Measurements from ENCODE around the gene ABHD1. TPM values are rescaled to one million over a fixed set of nuclear protein-coding genes. Genes with fewer than 3 reads are reported as not detected.

The ABHD1 gene
- total and polyA plus RNA-seq, 2 donors (not counting 1 experiment from before 2014, with no cell fraction given): 0.08 to 0.17 TPM

DNA sequence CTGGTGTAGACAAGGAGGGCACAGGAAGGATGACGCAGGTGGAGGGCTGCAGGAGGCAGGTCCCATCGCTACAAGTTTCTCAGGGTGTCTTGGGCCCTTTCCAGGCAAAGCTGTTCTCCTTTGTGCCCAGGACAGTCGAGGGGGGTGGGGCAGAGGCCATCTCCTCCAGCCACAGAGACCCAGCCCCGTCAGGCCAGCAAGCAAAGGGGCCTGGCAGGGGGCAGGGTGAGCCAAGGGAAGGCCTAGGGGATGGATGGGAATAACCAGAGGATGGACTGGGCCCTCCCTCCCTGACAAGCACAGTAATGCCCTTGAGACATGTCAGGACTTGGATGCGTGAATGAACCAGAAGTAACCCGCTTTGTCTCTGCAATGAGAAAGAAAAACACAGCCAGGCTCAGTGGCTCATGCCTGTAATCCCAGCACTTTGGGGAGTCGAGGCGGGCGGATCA, 31.5 kb downstream of the ABHD1 start:
- H3K36me3 ChIP-seq (ENCODE audit: control insufficient read depth, insufficient read depth, low read length): no peaks in the 10 kb centered on the region
- H3K27me3 ChIP-seq (ENCODE audit: control insufficient read depth, insufficient read depth, low read length): peaks cover 20% of the 10 kb centered on the region
- no peak overlapping the region for H2AFZ ChIP-seq (ENCODE audit: low read length)
- H3K4me3 ChIP-seq (replicated peaks in 1 of 4; ENCODE audit: control extremely low read depth in 1 of 4, insufficient read depth in 1 of 4, low read depth in 3 of 4, low read length in 4 of 4): no peak overlapping the region
- no peak overlapping the region for H3K4me2 ChIP-seq (ENCODE audit: extremely low read depth, insufficient read depth, low read length)
- no peaks in the 10 kb centered on the region for H3K4me1 ChIP-seq (ENCODE audit: control insufficient read depth, extremely low read depth, insufficient read depth, low read length)
- no peak overlapping the region for H3K9ac ChIP-seq (ENCODE audit: insufficient read depth, low read length)
- no peaks in the 10 kb centered on the region for H3K79me2 ChIP-seq (ENCODE audit: control insufficient read depth, insufficient read depth, low read length)
- TF ChIP-seq, protein P1, sequence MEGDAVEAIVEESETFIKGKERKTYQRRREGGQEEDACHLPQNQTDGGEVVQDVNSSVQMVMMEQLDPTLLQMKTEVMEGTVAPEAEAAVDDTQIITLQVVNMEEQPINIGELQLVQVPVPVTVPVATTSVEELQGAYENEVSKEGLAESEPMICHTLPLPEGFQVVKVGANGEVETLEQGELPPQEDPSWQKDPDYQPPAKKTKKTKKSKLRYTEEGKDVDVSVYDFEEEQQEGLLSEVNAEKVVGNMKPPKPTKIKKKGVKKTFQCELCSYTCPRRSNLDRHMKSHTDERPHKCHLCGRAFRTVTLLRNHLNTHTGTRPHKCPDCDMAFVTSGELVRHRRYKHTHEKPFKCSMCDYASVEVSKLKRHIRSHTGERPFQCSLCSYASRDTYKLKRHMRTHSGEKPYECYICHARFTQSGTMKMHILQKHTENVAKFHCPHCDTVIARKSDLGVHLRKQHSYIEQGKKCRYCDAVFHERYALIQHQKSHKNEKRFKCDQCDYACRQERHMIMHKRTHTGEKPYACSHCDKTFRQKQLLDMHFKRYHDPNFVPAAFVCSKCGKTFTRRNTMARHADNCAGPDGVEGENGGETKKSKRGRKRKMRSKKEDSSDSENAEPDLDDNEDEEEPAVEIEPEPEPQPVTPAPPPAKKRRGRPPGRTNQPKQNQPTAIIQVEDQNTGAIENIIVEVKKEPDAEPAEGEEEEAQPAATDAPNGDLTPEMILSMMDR (conservative IDR thresholded peaks at IDR 0.05 in 1 of 2, IDR thresholded peaks at IDR 0.05 in 1 of 2; ENCODE audit: low read depth in 1 of 2, low read length in 2 of 2): no peak
- H4K20me1 ChIP-seq (ENCODE audit: control insufficient read depth, extremely low read depth, insufficient read depth, low read length): no peaks in the 10 kb centered on the region
- no peaks in the 10 kb centered on the region for H3K9me3 ChIP-seq (ENCODE audit: control insufficient read depth, insufficient read depth, low read depth, low read length)
- no peak for DNase-seq (ENCODE audit: low read depth in 2 of 2)
- H3K27ac ChIP-seq (ENCODE audit: insufficient read depth, low read length): no peak overlapping the region

DNA sequence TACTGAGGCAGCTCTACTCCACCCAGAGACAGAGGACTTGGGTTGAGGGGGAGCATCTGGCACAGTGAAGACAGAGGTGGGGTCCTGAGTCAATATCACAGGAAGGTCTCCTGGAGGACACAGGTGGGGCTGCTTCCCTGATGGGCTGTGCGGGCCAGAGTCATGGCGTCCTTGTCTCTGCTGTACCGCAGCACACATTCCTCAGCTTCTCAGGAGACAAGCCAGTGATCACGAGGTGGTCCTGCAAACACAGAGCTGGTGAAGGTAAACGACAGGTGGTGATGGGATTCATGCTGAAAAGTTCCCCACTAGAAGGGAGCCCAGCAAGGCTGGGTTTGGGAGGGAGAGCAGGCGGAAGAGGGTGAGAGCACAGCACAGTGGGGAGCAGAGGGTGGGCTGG, 34.9 kb downstream of the ABHD1 start:
- no peaks in the 10 kb centered on the region for H3K9me3 ChIP-seq (ENCODE audit: control insufficient read depth, insufficient read depth, low read depth, low read length)
- no peak for TF ChIP-seq EZH2 (IDR thresholded peaks at IDR 0.05; ENCODE audit: low read length, missing control alignments)
- TF ChIP-seq, protein P1 (conservative IDR thresholded peaks at IDR 0.05 in 1 of 2, IDR thresholded peaks at IDR 0.05 in 1 of 2; ENCODE audit: low read depth in 1 of 2, low read length in 2 of 2): no peak
- H3K4me3 ChIP-seq (replicated peaks in 1 of 4; ENCODE audit: control extremely low read depth in 1 of 4, insufficient read depth in 1 of 4, low read depth in 3 of 4, low read length in 4 of 4): no peak overlapping the region
- no peak for DNase-seq (ENCODE audit: low read depth in 2 of 2)
- no peak overlapping the region for H3K27ac ChIP-seq (ENCODE audit: insufficient read depth, low read length)
- no peaks in the 10 kb centered on the region for H3K4me1 ChIP-seq (ENCODE audit: control insufficient read depth, extremely low read depth, insufficient read depth, low read length)
- no peak overlapping the region for H3K9ac ChIP-seq (ENCODE audit: insufficient read depth, low read length)
- H3K79me2 ChIP-seq (ENCODE audit: control insufficient read depth, insufficient read depth, low read length): no peaks in the 10 kb centered on the region
- H3K36me3 ChIP-seq (ENCODE audit: control insufficient read depth, insufficient read depth, low read length): no peaks in the 10 kb centered on the region
- H3K27me3 ChIP-seq (ENCODE audit: control insufficient read depth, insufficient read depth, low read length): peaks cover 8% of the 10 kb centered on the region
- no peak overlapping the region for H3K4me2 ChIP-seq (ENCODE audit: extremely low read depth, insufficient read depth, low read length)
- no peak overlapping the region for H2AFZ ChIP-seq (ENCODE audit: low read length)
- H4K20me1 ChIP-seq (ENCODE audit: control insufficient read depth, extremely low read depth, insufficient read depth, low read length): no peaks in the 10 kb centered on the region

DNA sequence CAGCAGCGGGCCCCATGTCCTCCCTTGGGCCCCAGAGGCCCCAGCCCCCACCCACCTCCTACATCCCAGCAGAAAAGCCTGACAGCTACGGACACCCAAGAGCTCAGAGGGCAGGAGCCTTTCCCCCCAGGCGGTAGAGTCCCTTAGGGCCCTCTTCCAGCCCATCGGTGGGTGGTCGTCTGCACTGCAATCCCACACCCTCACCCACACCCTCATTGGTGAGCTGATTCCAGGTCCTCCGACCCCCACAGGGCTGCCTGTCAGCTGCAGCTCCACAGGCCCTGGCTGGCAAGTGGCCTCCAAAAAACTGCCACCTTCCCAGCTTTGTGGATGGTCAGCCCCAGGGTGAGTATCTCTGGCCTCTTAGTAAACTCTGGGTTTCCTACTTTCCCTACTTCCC, 35.7 kb downstream of the ABHD1 start:
- TF ChIP-seq EZH2 (IDR thresholded peaks at IDR 0.05; ENCODE audit: low read length, missing control alignments): no peak
- TF ChIP-seq, protein P1 (conservative IDR thresholded peaks at IDR 0.05 in 1 of 2, IDR thresholded peaks at IDR 0.05 in 1 of 2; ENCODE audit: low read depth in 1 of 2, low read length in 2 of 2): no peak

More for the DNA sequence above, 35.7 kb downstream of the ABHD1 start:
- Histone ChIP-seq H2AFZ (ENCODE audit: low read length) (no peak overlapping the region), H3K4me3 (replicated peaks in 1 of 4; ENCODE audit: control extremely low read depth in 1 of 4, insufficient read depth in 1 of 4, low read depth in 3 of 4, low read length in 4 of 4) (no peak overlapping the region), H3K27ac (ENCODE audit: insufficient read depth, low read length) (no peak overlapping the region), H3K9ac (ENCODE audit: insufficient read depth, low read length) (no peak overlapping the region), H3K4me1 (ENCODE audit: control insufficient read depth, extremely low read depth, insufficient read depth, low read length) (no peaks in the 10 kb centered on the region), H3K9me3 (ENCODE audit: control insufficient read depth, insufficient read depth, low read depth, low read length) (no peaks in the 10 kb centered on the region), H4K20me1 (ENCODE audit: control insufficient read depth, extremely low read depth, insufficient read depth, low read length) (no peaks in the 10 kb centered on the region), H3K79me2 (ENCODE audit: control insufficient read depth, insufficient read depth, low read length) (no peaks in the 10 kb centered on the region), H3K4me2 (ENCODE audit: extremely low read depth, insufficient read depth, low read length) (no peak overlapping the region), H3K27me3 (ENCODE audit: control insufficient read depth, insufficient read depth, low read length) (peaks cover 7% of the 10 kb centered on the region), H3K36me3 (ENCODE audit: control insufficient read depth, insufficient read depth, low read length) (no peaks in the 10 kb centered on the region)
- no peak for DNase-seq (ENCODE audit: low read depth in 2 of 2)
